Activated T-cell treated with anti-CD3 and anti-CD28 coated beads, Interleukin-2, amount 50 U/mL, for 4 hours (primary cell): ENCODE data around the gene AGBL4. TPM values are rescaled to one million over a fixed set of nuclear protein-coding genes. Genes with fewer than 3 reads are reported as not detected.
A peak's percentile ranks its signal among the peaks of the same experiment; 100 is the strongest.
"Not testable (repeated sequence)": the region's sequence is repeated elsewhere in the genome, so short reads cannot be mapped to it uniquely, and the experiment has no call there.

Experiments used
- ATAC-seq, 2 donors: fragments of 200-7000 bp; cut with Tn5 transposase; one replicate each; pipeline ENCODE4 v1.10.0; 2021
- DNase-seq: peaks from one replicate; pipeline ENCODE4 v3.0.0-alpha.2; 2020
- H3K27me3 Mint-ChIP-seq: one replicate; pipeline ENCODE4 v1.8.0; 2021; ENCODE audit warnings: low read depth, mixed read lengths
- H3K36me3 Mint-ChIP-seq: one replicate; pipeline ENCODE4 v1.8.0; 2022; ENCODE audit warnings: mixed read lengths; ENCODE audit not compliant: insufficient read depth
- H3K4me1 Mint-ChIP-seq: one replicate; pipeline ENCODE4 v1.8.0; 2021; ENCODE audit warnings: low read depth, mixed read lengths
- H3K4me3 Mint-ChIP-seq: one replicate; pipeline ENCODE4 v1.8.0; 2021; ENCODE audit warnings: mild to moderate bottlenecking, moderate library complexity, mixed read lengths
- H3K9me3 Mint-ChIP-seq: one replicate; pipeline ENCODE4 v1.8.0; 2021; ENCODE audit warnings: mixed read lengths
- total RNA-seq, 3 donors: library from RNA; stranded (reverse); gene quantifications; one replicate each; pipeline ENCODE4 v1.2.1, GENCODE V29; 2021

The AGBL4 gene
- not detected for total RNA-seq

DNA sequence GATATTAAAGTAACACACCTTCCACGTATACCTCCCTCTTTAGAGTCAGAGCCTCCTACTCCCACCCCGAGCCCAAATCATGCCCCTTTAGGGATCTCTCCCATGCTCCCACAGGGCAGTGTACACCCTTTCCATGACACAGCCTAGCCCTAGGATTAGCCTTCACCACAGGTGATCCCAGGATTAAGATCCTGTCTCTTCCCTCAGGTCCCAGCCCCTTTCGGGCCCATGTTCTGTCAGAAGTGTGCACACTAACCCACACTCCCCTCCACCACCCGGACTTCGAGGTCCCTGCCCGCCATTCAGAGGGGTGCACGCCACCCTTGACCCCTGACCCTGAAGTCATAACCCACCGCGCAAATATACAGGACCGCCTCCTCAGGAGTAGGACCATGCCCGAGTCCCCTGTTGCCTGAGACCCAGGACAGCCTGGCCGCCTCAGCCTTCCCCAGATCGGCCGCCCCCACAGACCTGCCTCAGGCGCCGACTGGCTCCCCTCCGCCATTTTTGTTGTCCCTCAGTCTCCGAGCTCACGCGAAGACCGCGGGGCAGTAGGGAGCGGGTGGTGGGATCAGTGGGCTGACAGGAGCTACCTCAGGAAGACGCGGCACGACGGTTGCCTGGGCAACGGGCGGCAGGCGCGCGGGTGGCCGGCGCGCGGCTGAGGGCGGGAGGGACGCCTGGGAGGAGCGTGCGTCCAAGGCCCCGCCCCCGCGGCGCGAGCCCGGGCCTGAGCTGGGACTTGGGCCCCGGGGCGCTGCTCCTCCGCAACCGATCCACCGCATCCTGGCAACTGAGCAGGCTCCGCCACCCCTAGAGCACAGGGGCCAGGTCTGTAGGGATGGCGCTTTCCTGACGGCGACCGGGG lies at the start of gene AGBL4:
TSS of gene AGBL4 (minus strand) at position 663 of the 868 bp plus-strand sequence.
- Mint-ChIP-seq H3K36me3 (no peaks in the 10 kb centered on the region), H3K9me3 (no peaks in the 10 kb centered on the region), H3K4me3 (peak within 1 kb of the TSS; percentile 1), H3K27me3 (peaks cover 18% of the 10 kb centered on the region), H3K4me1 (peaks cover 6% of the 10 kb centered on the region)
- no peak for DNase-seq
- ATAC-seq = peak in 1 of 2 donors; percentile 35

DNA sequence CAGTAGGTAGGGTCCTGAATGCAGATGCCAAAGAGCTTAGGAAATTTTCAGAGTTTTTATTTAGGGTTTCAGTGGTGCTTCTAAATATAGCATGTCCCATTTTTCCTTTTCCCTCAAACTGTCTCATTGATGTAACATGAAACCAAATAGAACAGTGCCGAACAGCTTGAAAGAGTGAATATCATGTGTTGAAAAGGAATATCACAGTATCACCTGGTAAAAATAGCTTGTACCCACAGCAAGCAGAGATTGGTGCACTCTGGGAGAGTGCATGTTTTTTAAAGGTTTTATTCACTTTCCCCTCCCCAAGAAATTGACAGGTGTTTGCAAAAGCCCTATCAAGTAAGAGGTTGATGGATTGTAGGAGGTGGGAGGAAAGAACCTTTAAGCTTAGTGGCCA lies 43.1 kb upstream of the AGBL4 start:
- H3K36me3 Mint-ChIP-seq = no peaks in the 10 kb centered on the region
- no peaks in the 10 kb centered on the region for H3K9me3 Mint-ChIP-seq
- H3K4me1 Mint-ChIP-seq = no peaks in the 10 kb centered on the region
- DNase-seq (no peak), ATAC-seq (no peak)
- no peak overlapping the region for H3K4me3 Mint-ChIP-seq
- peaks cover 6% of the 10 kb centered on the region for H3K27me3 Mint-ChIP-seq

GRCh38 chr1:50060279-50060678 lies 36.5 kb upstream of the AGBL4 start:
- peaks cover 3% of the 10 kb centered on the region for H3K27me3 Mint-ChIP-seq
- H3K9me3 Mint-ChIP-seq = no peaks in the 10 kb centered on the region
- no peak overlapping the region for H3K4me3 Mint-ChIP-seq
- DNase-seq = no peak
- no peak for ATAC-seq
- H3K4me1 Mint-ChIP-seq = no peaks in the 10 kb centered on the region
- no peaks in the 10 kb centered on the region for H3K36me3 Mint-ChIP-seq

- H3K9me3 Mint-ChIP-seq = no peaks in the 10 kb centered on the region
- ATAC-seq (no peak), DNase-seq (no peak)
- H3K27me3 Mint-ChIP-seq = peaks cover 21% of the 10 kb centered on the region
- H3K36me3 Mint-ChIP-seq = no peaks in the 10 kb centered on the region
- H3K4me1 Mint-ChIP-seq = peaks cover 2% of the 10 kb centered on the region
- no peak overlapping the region for H3K4me3 Mint-ChIP-seq
Observed at GRCh38 chr1:50048791-50049190, 25.0 kb upstream of the AGBL4 start.

GRCh38 chr1:50047916-50048694 lies 24.4 kb upstream of the AGBL4 start:
- ATAC-seq (peak; percentile 32 to 40), DNase-seq (no peak)
- peaks cover 2% of the 10 kb centered on the region for H3K4me1 Mint-ChIP-seq
- no peak overlapping the region for H3K4me3 Mint-ChIP-seq
- no peaks in the 10 kb centered on the region for H3K36me3 Mint-ChIP-seq
- H3K9me3 Mint-ChIP-seq = no peaks in the 10 kb centered on the region
- peaks cover 21% of the 10 kb centered on the region for H3K27me3 Mint-ChIP-seq

GRCh38 chr1:50038237-50038809 lies 14.6 kb upstream of the AGBL4 start:
- no peak for ATAC-seq
- Mint-ChIP-seq H3K4me3 (no peak overlapping the region), H3K27me3 (no peaks in the 10 kb centered on the region), H3K4me1 (no peaks in the 10 kb centered on the region), H3K9me3 (no peaks in the 10 kb centered on the region), H3K36me3 (no peaks in the 10 kb centered on the region)
- no peak for DNase-seq

DNA sequence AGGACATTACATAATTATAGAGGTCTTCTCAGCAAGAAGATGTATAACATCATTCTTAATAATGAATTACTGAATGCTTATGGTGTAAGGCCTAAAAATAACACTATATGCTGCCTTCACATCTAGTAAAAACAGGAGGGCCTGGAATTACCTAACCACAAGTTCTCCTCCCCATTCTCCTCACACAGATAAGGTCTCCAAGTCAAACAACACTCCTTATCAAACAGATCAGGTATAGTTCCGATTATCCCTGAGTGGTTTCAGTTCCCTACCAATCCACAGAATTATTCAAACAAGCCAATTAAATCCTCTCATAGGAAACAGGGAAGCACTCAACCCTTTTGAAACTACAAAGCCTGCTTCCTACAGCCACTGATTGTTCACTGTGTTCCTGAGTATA lies 4.0 kb upstream of the AGBL4 start:
- H3K9me3 Mint-ChIP-seq = no peaks in the 10 kb centered on the region
- H3K27me3 Mint-ChIP-seq = peaks cover 18% of the 10 kb centered on the region
- H3K36me3 Mint-ChIP-seq = no peaks in the 10 kb centered on the region
- no peak for ATAC-seq
- no peak for DNase-seq
- H3K4me3 Mint-ChIP-seq = no peak overlapping the region
- peaks cover 6% of the 10 kb centered on the region for H3K4me1 Mint-ChIP-seq

DNA sequence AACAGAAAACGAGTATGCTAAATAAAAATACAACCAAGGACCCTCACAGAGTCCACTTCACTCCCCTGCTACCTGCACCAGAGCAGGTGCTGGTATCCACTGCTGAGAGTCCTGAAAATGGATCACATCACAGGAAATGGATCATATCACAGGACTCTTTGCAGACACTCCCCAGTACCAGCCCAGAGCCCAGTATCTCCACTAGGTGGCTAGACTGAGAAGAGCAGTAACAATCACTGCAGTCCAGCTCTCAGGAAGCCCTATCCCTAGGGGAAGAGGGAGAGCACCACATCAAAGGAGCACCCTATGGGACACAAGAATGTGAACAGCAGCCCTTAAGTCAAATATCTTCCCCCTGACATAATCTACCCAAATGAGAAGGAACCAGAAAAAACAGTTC lies 28.0 kb downstream of the AGBL4 start:
- ATAC-seq (no peak), DNase-seq (no peak)
- Mint-ChIP-seq H3K36me3 (no peaks in the 10 kb centered on the region), H3K9me3 (peaks cover 26% of the 10 kb centered on the region), H3K4me1 (no peaks in the 10 kb centered on the region), H3K27me3 (no peaks in the 10 kb centered on the region), H3K4me3 (no peak overlapping the region)

- DNase-seq = no peak
- Mint-ChIP-seq H3K36me3 (no peaks in the 10 kb centered on the region), H3K27me3 (no peaks in the 10 kb centered on the region), H3K4me3 (no peak overlapping the region), H3K9me3 (no peaks in the 10 kb centered on the region), H3K4me1 (no peaks in the 10 kb centered on the region)
- no peak for ATAC-seq
Observed at GRCh38 chr1:49971088-49971487, 52.7 kb downstream of the AGBL4 start.

DNA sequence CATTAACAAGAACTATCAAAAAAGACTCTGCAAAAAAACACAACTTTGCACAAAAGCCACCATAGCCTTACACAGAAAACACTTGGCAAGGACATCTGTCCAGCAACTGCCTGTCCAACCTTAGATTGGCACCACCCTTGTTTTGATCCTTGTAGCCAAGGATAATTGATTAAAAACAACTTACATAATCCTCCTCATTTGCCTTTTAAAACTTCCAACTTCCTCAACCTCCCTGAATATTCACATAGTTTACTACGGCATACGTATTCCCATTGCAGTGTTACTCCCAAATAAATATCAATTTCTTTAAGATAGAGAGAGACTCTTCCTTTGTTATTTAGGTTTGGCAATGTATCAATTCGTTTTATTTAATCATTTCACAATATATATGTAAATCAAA lies 72.4 kb downstream of the AGBL4 start:
- ATAC-seq (no peak), DNase-seq (no peak)
- H3K9me3 Mint-ChIP-seq = peaks cover 8% of the 10 kb centered on the region
- H3K36me3 Mint-ChIP-seq = no peaks in the 10 kb centered on the region
- H3K4me3 Mint-ChIP-seq = no peak overlapping the region
- H3K4me1 Mint-ChIP-seq = no peaks in the 10 kb centered on the region
- H3K27me3 Mint-ChIP-seq = no peaks in the 10 kb centered on the region

DNA sequence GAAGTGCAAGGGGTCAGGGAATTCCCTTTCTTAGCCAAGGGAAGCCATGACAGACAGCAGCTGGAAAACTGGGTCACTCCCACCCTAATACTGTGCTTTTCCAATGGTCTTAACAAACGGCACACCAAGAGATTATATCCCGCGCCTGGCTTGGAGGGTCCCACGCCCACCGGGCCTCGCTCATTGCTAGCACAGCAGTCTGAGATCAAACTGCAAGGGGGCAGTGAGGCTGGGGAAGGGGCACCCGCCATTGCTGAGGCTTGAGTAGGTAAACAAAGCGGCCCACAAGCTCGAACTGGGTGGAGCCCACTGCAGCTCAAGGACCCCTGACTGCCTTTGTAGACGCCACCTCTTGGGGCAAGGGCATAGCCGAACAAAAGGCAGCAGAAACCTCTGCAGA lies 108.5 kb downstream of the AGBL4 start:
- H3K27me3 Mint-ChIP-seq, H3K4me1 Mint-ChIP-seq, ATAC-seq, H3K36me3 Mint-ChIP-seq, H3K4me3 Mint-ChIP-seq, DNase-seq: not testable (repeated sequence)
- H3K9me3 Mint-ChIP-seq = peaks cover 11% of the 10 kb centered on the region

GRCh38 chr1:49906365-49906764 lies 117.4 kb downstream of the AGBL4 start:
- H3K4me1 Mint-ChIP-seq = no peaks in the 10 kb centered on the region
- no peaks in the 10 kb centered on the region for H3K9me3 Mint-ChIP-seq
- no peaks in the 10 kb centered on the region for H3K36me3 Mint-ChIP-seq
- no peaks in the 10 kb centered on the region for H3K27me3 Mint-ChIP-seq
- ATAC-seq (no peak), DNase-seq (no peak)
- H3K4me3 Mint-ChIP-seq = no peak overlapping the region

GRCh38 chr1:49864581-49864980 lies 159.2 kb downstream of the AGBL4 start:
- DNase-seq (no peak), ATAC-seq (no peak)
- no peaks in the 10 kb centered on the region for H3K27me3 Mint-ChIP-seq
- H3K36me3 Mint-ChIP-seq = no peaks in the 10 kb centered on the region
- H3K4me1 Mint-ChIP-seq = no peaks in the 10 kb centered on the region
- no peak overlapping the region for H3K4me3 Mint-ChIP-seq
- H3K9me3 Mint-ChIP-seq = peaks cover 17% of the 10 kb centered on the region

DNA sequence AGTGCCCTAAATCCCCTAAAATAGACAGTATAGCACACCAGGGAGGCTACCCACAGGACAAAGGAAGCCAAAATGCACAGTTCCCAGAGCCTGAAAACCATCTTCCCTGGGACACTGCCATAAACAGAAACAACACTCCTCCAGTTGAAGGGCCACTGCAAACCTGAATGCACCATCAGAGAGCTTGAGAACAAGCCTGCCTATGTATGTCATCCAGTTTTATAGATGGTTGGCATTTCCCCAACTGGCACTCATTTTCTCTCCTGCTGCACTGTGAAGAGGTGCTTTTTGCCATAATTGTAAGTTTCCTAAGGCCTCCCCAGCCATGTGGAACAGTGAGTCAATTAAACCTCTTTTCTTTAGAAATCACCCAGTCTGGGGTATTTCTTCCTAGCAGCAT lies 169.0 kb downstream of the AGBL4 start:
- Mint-ChIP-seq H3K9me3 (peaks cover 4% of the 10 kb centered on the region), H3K36me3 (no peaks in the 10 kb centered on the region), H3K4me1 (no peaks in the 10 kb centered on the region), H3K27me3 (peaks cover 2% of the 10 kb centered on the region), H3K4me3 (no peak overlapping the region)
- ATAC-seq (no peak), DNase-seq (no peak)
